BE2C (cell line): ENCODE data around the gene STUM. TPM values are rescaled to one million over a fixed set of nuclear protein-coding genes. Genes with fewer than 3 reads are reported as not detected.
"Not testable (repeated sequence)": the region's sequence is repeated elsewhere in the genome, so short reads cannot be mapped to it uniquely, and the experiment has no call there.

Source experiments
- DNase-seq: peaks from one replicate; pipeline ENCODE4 v3.0.0-alpha.2; 2020
- H3K27me3 ChIP-seq: fragments of 250-450 bp; sonication (Bioruptor Pico); 2 replicates; pipeline ENCODE4 v1.5.1; 2020; ENCODE audit warnings: mild to moderate bottlenecking
- H3K36me3 ChIP-seq: fragments of 250-450 bp; sonication (Bioruptor Pico); 2 replicates; pipeline ENCODE4 v1.5.1; 2020; ENCODE audit warnings: mild to moderate bottlenecking
- H3K4me1 ChIP-seq: fragments of 250-450 bp; sonication (Bioruptor Pico); 2 replicates; pipeline ENCODE4 v1.5.1; 2020
- H3K4me3 ChIP-seq: 2 replicates; pipeline ENCODE4 v1.5.1; 2011; ENCODE audit warnings: low read depth, low read length
- H3K9me3 ChIP-seq: fragments of 250-450 bp; sonication (Bioruptor Pico); 2 replicates; pipeline ENCODE4 v1.5.1; 2020
- CTCF ChIP-seq: IDR thresholded peaks from 2 replicates; pipeline ENCODE4 v1.5.1; 2012; ENCODE audit warnings: mild to moderate bottlenecking, low read depth, low read length
- polyA plus RNA-seq: library from polyadenylated mRNA; unstranded; fragments of >200 nt; gene quantifications from one replicate; pipeline ENCODE4 v1.2.1, GENCODE V29; 2012; ENCODE audit warnings: low read depth, missing spikeins; ENCODE audit not compliant: insufficient read length, insufficient read depth

STUM gene
- polyA plus RNA-seq: not detected

GRCh38 chr1:226548256-226549093 is at the start of gene STUM:
Gene STUM (plus strand): TSS chr1:226548764. CDS start chr1:226548905, 141 bp downstream.
- Histone ChIP-seq H3K4me1 (peaks cover 6% of the 10 kb centered on the region), H3K9me3 (no peaks in the 10 kb centered on the region), H3K36me3 (no peaks in the 10 kb centered on the region), H3K27me3 (peaks cover 32% of the 10 kb centered on the region), H3K4me3 (peak within 1 kb of the TSS; percentile 36)
- DNase-seq: peak; percentile 40
- TF ChIP-seq CTCF: no peak

GRCh38 chr1:226499699-226500098 is 48.9 kb upstream of the STUM start:
- not testable (repeated sequence) for H3K36me3 ChIP-seq, H3K9me3 ChIP-seq, H3K4me1 ChIP-seq, H3K4me3 ChIP-seq, DNase-seq
- peaks cover 17% of the 10 kb centered on the region for H3K27me3 ChIP-seq

- H3K9me3 ChIP-seq: no peaks in the 10 kb centered on the region
- H3K36me3 ChIP-seq: no peaks in the 10 kb centered on the region
- H3K4me3 ChIP-seq: no peak overlapping the region
- peaks cover 31% of the 10 kb centered on the region for H3K27me3 ChIP-seq
- H3K4me1 ChIP-seq: no peaks in the 10 kb centered on the region
- no peak for TF ChIP-seq CTCF
- DNase-seq: no peak
Observed at GRCh38 chr1:226506021-226506420, 42.5 kb upstream of the STUM start.

- Histone ChIP-seq H3K27me3 (peaks cover 26% of the 10 kb centered on the region), H3K9me3 (no peaks in the 10 kb centered on the region), H3K36me3 (no peaks in the 10 kb centered on the region), H3K4me1 (no peaks in the 10 kb centered on the region), H3K4me3 (no peak overlapping the region)
- DNase-seq: no peak
- no peak for TF ChIP-seq CTCF
Observed at GRCh38 chr1:226506921-226507320, 41.6 kb upstream of the STUM start.

- no peaks in the 10 kb centered on the region for H3K4me1 ChIP-seq
- peaks cover 6% of the 10 kb centered on the region for H3K27me3 ChIP-seq
- H3K36me3 ChIP-seq: no peaks in the 10 kb centered on the region
- no peak overlapping the region for H3K4me3 ChIP-seq
- no peaks in the 10 kb centered on the region for H3K9me3 ChIP-seq
- TF ChIP-seq CTCF: no peak
- DNase-seq: no peak
Observed at GRCh38 chr1:226510453-226510852, 38.1 kb upstream of the STUM start.

GRCh38 chr1:226511296-226511695 is 37.3 kb upstream of the STUM start:
- no peak for TF ChIP-seq CTCF
- Histone ChIP-seq H3K9me3 (no peaks in the 10 kb centered on the region), H3K36me3 (no peaks in the 10 kb centered on the region), H3K27me3 (peaks cover 5% of the 10 kb centered on the region), H3K4me3 (no peak overlapping the region), H3K4me1 (no peaks in the 10 kb centered on the region)
- no peak for DNase-seq
